GM21737 (cell line): ENCODE results near the gene HLA-DRB1.
A peak's percentile ranks its signal among the peaks of the same experiment; 100 is the strongest.
"Not testable (repeated sequence)": the region's sequence is repeated elsewhere in the genome, so short reads cannot be mapped to it uniquely, and the experiment has no call there.

Experiments
- ATAC-seq: cut with Tn5 transposase; IDR thresholded peaks from one replicate; pipeline ENCODE4 v1.9.1; 2021; ENCODE audit warnings: mild to moderate bottlenecking, moderate library complexity; ENCODE audit not compliant: unreplicated experiment

Gene HLA-DRB1

GRCh38 chr6:32589596-32590449, at the start of gene HLA-DRB1:
Gene HLA-DRB1, minus strand, starts transcription at chr6:32589848. Its CDS starts 106 bp downstream, at chr6:32589742.
- ATAC-seq, result peak; percentile 92

GRCh38 chr6:32638532-32639219, 49.0 kb upstream of the HLA-DRB1 start:
- ATAC-seq, result no peak

GRCh38 chr6:32637883-32638282, 48.2 kb upstream of the HLA-DRB1 start:
- ATAC-seq, result no peak

- peak; percentile 70 for ATAC-seq
Observed at GRCh38 chr6:32637219-32637880, 47.7 kb upstream of the HLA-DRB1 start, which contains the start of gene HLA-DQA1. Gene HLA-DQA1, plus strand, starts transcription at chr6:32637406. Its CDS starts 53 bp downstream, at chr6:32637459.

- ATAC-seq, result no peak
Observed at GRCh38 chr6:32635526-32636123, 46.0 kb upstream of the HLA-DRB1 start.

- not testable (repeated sequence) for ATAC-seq
Observed at GRCh38 chr6:32629793-32630192, 40.1 kb upstream of the HLA-DRB1 start.

GRCh38 chr6:32627831-32628230, 38.2 kb upstream of the HLA-DRB1 start:
- ATAC-seq, result no peak

GRCh38 chr6:32627249-32627648, 37.6 kb upstream of the HLA-DRB1 start:
- ATAC-seq, result no peak

GRCh38 chr6:32625137-32625536, 35.5 kb upstream of the HLA-DRB1 start:
- no peak for ATAC-seq

- no peak for ATAC-seq
Observed at GRCh38 chr6:32624565-32624964, 34.9 kb upstream of the HLA-DRB1 start.

GRCh38 chr6:32623693-32624092, 34.0 kb upstream of the HLA-DRB1 start:
- peak; percentile 20 for ATAC-seq

GRCh38 chr6:32622545-32623401, 33.1 kb upstream of the HLA-DRB1 start:
- ATAC-seq, result peak; percentile 71

- no peak for ATAC-seq
Observed at GRCh38 chr6:32621372-32621771, 31.7 kb upstream of the HLA-DRB1 start.

- ATAC-seq, result no peak
Observed at GRCh38 chr6:32617751-32618150, 28.1 kb upstream of the HLA-DRB1 start.

GRCh38 chr6:32615885-32616532, 26.4 kb upstream of the HLA-DRB1 start:
- ATAC-seq, result no peak

- ATAC-seq, result no peak
Observed at GRCh38 chr6:32614366-32615081, 24.9 kb upstream of the HLA-DRB1 start.

GRCh38 chr6:32613475-32613874, 23.8 kb upstream of the HLA-DRB1 start:
- no peak for ATAC-seq

- ATAC-seq, result no peak
Observed at GRCh38 chr6:32610682-32611296, 21.1 kb upstream of the HLA-DRB1 start.
